ENCODE measurements around the gene ARHGDIA.

DNA sequence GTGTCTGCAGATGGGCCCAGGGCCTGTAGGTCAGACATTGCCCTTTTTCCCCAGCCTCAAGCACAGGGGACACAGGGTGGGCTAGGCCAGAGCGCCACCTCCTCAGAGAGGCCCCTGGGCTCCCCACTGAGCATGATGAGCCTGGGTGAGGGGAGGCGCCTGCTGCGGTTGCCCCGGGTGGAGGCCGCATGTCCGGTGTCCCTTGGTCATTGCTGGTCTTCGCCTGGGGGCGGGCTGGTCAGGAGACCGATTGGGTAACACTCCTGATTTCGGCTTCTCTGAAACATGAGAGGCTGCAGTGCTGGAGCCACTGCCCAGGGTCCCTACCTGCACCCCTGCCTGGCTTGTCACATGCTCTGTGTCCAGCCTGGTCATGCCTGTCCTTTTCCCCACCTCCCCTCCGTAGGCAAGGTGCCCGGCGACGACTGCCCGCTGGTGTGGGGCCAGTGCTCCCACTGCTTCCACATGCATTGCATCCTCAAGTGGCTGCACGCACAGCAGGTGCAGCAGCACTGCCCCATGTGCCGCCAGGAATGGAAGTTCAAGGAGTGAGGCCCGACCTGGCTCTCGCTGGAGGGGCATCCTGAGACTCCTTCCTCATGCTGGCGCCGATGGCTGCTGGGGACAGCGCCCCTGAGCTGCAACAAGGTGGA is 28.5 kb upstream of the ARHGDIA start:
- TF ChIP-seq, protein P1, sequence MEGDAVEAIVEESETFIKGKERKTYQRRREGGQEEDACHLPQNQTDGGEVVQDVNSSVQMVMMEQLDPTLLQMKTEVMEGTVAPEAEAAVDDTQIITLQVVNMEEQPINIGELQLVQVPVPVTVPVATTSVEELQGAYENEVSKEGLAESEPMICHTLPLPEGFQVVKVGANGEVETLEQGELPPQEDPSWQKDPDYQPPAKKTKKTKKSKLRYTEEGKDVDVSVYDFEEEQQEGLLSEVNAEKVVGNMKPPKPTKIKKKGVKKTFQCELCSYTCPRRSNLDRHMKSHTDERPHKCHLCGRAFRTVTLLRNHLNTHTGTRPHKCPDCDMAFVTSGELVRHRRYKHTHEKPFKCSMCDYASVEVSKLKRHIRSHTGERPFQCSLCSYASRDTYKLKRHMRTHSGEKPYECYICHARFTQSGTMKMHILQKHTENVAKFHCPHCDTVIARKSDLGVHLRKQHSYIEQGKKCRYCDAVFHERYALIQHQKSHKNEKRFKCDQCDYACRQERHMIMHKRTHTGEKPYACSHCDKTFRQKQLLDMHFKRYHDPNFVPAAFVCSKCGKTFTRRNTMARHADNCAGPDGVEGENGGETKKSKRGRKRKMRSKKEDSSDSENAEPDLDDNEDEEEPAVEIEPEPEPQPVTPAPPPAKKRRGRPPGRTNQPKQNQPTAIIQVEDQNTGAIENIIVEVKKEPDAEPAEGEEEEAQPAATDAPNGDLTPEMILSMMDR (IDR thresholded peaks at IDR 0.05): no peak
- TF ChIP-seq POLR2A (IDR thresholded peaks at IDR 0.05): no peak
